HG02840 (cell line): ENCODE data around the gene UBE2D2.
A peak's percentile ranks its signal among the peaks of the same experiment; 100 is the strongest.

Source experiments
- ATAC-seq: cut with Tn5 transposase; IDR thresholded peaks from one replicate; pipeline ENCODE4 v1.9.1; 2021; ENCODE audit warnings: mild to moderate bottlenecking, moderate library complexity, moderate number of reproducible peaks; ENCODE audit not compliant: unreplicated experiment, low FRiP score

Gene UBE2D2

DNA sequence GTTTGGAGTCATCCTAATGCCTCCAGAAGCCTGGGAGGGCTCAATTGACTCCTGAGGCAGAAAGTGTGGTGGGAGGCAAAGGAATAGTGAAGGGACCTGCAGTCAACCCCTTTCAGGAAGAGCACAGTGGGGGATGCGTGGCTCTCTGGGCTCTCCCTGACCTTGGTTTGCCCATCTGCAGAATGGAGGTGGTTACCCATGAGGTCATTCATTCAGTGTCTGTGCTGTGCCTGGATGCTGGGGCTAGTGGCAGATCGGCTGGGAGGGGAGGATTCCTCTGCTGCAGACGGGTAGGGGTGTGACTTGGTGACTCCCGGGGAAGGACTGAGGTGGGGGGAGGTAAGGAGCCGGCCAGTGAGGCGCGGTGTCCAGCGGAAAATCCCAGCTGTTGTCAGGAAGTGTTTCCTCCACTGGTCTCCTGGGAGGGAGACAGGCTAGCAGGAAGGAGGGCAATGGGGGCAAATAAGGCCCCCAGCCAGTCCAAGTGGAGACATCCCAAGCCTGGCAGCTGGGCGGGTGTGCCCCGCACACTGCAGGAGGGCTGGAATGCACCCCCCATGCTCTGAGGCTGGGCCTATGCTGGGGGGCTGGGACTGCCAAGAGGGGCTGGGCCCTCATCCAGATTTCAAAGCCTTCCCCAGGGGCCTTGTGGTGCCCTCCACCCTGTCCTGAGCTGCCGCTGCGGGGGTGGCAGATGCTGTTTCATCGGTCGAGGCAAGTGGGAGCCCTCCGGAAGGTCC, 98.0 kb downstream of the UBE2D2 start:
- no peak for ATAC-seq

DNA sequence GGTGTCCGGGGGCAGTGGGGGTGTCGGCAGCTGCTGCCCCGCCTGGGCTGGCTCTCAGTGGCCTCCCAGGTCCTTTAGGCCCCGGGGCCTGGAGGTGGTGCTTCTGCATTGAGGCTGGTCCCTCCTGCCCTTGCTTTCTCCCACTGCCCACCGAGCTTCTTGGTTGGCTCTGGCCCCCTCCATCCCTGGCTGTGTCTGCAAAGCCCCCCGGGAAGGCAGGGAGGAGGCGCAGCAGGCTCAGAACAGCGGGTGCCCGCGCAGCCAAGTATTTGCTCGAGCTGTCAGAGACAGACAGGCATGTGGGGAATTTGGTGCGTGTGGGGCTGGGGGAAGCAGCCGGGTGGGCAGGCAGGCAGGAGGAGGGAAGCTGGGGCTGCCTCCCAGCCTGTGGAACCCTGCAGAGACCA, 98.6 kb downstream of the UBE2D2 start:
- no peak for ATAC-seq

DNA sequence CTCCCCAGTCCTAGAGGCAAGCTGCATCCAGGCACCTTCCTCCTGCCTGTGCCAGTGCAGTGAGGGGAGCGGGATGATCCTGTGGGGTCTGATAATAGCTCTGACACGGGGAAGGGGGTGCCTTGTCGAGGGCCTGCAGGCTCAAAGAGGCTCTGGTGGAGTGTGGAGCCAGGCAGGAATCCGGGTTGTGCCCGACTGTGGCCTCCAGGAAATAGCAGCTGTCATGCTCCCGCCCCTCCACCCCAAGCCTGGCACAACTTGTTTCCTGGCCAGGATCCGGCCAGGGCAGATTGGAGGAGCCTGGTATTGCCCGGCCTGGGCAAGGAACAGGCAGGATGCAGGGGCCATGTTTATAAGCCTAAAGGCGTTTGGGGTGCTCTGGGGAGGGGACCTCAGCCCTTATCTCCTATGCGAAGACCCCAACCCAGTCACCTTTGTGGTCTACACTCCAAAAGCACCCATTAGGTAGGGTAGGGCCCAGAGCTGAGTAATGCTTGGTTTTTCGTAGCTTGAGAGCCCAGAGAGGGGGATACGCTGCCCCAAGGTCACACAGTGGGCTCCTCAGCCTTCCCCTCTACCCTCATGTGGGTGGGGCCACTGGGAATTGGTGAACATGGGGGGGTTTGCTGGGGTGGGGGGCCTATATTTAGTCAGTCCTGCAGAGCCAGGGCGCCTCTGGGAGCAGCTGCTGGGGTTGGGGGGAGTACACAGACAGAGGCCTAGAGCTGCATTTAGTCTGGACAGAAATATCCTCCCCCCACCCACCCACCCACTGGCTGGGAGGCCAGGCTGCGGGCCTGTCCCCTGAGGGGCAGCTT, 99.2 kb downstream of the UBE2D2 start:
- ATAC-seq: no peak

DNA sequence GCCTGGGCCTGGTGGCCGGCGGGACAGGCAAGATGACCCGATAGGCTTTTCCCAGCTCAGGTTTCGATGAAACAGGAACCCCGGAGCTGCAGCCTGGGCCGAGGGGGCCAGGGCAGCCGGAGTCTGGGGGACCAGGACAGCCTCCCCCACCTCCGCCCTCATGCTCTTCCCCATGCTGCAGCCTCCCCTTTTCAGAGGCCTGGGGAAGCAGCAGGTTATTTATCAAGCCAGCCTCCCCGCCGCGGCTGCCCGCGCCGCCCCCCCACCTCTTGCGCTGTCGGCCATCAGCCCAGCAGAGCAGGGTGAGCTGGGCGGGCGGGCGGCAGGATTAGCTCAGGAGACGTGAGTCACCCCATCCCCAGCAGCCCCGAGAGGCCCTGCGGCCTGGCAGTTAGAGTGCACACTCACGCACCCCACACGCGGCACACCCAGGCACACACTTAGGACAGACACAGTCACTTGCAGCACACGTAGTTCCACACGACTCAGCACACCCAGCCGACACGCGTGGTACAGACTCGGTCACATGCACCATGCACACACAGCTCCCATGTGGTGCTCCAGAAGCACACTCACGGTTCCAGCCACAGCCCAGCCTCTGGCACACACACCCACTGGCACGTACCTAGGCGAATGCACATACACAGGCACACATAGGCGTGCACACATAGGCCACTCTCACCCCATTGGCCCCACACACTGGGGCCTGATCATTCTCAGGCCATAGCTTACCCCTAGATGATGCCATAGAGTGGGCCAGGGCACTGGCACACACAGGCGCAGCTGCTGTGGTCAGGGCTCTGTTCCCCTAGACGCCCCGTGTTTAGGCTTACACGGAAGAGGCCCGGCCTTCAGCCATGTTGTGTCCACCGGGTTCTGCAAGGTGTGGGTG, 100.0 kb downstream of the UBE2D2 start:
- no peak for ATAC-seq

DNA sequence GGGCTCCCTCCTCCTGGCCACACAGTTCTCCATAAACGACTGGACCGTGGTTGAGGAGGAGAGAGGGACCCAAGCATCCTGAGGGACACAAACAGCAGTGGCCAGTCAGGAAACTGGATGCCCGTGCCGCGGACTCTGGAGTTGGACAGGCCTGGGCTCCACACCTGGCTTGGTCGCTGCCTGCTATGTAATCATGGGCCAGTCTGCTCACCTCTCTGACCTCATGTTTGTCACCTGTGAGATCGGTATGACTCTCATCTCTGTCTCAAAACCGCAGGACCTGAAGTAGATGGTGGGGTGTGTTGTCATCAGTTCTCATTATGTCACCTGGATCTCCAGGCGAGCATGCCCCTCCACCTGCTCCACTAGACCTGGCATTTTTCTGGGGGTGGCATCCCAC, 101.5 kb downstream of the UBE2D2 start:
- no peak for ATAC-seq

DNA sequence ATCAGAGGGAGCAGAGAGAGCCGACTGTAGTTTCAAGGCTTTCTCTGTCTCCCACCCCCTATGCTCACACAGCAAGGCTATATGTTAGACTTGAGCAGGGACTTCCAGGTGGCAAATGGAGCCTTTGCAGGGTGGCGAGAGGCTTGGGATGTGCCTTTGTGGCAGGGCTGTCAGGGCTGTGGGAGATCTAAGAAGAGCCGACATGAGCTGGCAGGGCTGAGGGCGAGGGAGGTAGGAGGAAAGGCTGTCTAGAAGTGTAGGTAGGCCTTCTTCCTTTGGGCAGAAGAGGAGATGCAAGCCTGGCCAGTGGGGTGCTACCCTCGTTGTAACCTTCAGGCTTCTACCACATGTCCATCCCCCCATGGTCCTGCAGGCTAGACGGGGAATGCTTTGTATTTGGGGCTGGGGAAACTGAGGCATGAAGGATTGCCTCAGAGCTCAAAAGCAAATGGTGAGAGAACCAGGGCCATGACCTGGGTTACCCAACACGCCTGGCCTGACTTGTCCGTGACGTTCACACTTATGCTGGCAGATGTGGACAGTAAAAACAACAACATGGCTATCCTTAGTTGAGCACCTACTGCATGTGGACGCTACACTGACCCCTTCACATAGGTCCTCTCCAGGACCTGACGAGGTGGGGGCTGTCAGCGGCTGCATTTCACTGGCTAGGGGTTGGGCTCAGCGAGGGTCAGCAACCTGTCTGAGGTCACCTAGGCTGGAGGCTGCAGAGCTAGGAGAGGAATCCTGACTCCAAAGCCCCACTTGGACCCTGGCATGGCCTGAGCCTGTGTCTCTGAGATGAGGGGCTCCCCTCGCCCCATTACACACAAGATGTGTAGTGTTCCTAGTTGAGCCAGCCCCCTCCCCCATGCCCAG, 102.3 kb downstream of the UBE2D2 start:
- ATAC-seq: no peak

DNA sequence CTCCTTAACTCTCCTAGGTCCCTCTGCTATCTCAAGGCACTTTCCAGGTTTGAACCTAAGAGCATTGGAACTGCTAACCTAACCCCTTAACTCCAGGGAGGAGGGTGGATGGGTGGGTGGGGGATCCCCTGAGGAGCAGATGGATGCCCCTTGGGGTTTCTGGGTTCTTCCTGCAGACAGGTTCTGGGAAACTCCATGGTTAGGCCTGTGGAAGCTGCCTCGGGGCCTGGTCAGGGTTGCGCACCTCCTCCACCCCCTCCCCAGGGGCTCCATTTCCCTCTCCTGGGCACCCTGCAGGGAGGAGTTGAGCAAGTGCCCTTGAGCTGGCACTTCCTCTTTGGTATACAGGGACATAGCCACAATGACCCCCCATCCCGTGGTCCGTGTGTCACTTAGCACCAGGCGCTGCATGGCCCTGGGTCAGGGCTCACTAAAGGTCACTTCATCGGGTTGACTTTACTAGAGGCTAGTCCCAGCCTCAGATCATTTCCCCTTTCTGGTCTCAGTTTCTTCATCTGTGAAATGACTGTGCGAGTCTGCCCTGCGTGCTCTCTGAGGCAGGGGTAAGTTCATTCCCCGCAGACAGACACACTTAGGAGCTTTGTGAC, 103.1 kb downstream of the UBE2D2 start:
- ATAC-seq: peak; percentile 44

DNA sequence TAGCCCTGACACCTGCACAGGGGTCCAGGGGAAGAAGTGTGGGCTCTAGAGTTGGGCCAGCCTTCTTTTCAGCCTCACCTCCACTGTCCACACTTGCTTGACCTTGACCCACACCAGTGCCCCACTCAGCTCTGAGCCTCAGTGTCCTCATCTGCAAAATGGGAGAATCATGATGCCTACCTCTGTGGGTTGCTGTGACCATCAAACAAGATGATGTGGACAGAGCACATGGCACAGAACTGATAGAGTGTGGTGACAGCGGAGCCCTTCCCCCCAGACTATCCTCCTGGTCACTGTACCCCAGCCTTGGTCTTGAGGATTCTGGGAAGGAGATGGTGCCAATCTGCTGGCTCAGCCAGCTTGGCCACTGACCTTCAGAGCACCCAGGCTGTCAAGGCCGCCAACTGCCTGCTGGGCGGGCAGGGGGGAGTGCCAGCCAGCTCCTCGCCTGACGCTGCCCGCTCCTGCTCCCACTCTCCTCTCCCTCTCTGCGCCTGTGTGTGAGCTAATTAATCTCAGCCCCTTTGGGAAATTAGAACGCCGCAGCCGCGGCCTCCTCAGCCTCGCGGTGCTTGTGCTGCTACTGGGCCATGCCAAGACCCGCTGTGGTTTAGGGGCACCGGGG, 103.7 kb downstream of the UBE2D2 start:
- ATAC-seq: no peak

DNA sequence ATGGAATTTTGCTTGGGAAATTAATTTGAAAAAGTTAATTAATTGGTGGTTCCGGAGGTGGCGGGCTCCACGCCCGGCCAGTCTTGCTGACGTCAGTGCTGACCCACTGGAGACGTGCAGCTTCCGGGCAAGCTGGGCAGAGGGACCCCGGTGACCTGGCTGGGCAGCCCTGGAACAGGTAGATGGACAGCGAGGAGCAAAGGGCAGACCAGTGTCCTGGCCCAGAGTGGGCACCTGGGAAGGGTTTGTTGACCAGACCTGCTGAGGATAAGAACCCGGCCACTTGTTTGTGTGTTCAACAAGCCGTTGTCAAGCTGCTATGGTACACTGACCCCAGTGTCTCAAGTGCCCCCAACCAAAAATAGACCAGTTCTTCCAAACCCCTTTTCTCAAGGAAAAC, 104.5 kb downstream of the UBE2D2 start:
- ATAC-seq: no peak

DNA sequence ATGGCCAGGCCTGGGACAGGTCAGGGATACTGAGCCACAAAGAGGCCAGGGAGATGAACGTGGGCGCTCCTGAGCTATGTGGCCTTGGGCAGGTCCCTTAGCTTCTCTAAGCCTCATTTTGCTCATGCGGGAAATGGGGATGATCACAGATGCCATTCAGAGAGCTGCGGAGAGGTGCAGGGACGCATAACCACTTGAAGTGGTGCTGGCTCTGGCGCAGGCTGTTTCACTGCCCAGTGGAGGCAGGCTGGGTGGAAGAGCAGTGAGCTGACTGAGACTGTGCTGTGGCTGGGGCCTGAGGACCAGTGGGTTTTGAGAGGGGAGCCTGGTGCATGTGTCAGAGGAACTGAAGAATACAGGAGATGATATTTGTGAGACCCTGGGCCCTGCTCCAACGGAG, 105.4 kb downstream of the UBE2D2 start:
- no peak for ATAC-seq

DNA sequence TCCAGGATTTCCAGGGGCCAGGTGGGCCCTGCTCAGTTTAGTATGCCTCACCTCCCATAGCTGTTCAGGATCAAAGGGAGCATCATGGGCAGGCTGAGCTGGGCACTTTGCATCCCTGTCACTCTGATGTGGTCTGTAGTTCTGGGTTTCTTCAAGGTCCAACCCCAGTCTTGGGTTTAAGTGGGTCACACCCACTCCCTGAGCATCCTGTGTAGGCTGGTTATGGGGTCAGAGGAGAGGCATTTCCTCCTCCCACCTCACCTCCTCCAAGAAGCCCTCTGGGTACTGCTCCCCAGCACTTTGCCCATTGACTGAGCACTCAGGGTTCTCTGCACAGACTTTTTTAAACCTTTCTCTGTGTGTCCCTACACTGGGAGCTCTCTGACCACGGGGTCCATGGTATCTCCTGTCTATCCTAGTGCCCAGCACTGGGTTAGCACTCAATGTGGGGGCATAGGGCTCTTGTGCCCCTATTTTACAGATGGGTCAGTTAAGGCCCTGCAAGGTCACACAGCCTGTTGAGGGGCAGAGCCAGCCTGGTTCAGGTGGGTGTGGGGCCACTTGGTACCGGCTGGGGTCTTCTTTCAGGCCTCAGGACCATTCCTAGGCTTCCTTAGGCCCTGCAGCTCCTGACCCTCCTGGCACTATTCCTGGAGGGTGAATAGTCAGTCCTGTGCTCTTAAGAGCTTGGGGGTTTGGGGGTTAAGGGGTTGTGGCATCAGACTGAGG, 106.0 kb downstream of the UBE2D2 start:
- no peak for ATAC-seq

DNA sequence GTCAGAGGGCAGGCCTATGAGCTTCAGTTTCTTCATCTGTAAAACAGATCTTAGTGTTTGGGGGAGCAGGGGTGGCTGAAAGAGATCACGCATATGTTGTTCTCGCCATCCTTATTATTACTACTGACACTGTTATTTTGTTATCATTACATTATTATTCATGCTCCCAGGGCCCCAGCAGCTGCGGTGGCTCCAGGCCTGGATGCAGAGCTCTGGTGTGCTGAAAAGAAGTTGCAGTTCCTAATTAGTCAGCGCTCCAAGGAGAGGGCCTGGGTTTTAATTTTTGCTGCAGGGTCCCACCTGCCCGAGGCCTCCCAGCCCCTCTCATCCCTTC, 106.6 kb downstream of the UBE2D2 start:
- no peak for ATAC-seq

DNA sequence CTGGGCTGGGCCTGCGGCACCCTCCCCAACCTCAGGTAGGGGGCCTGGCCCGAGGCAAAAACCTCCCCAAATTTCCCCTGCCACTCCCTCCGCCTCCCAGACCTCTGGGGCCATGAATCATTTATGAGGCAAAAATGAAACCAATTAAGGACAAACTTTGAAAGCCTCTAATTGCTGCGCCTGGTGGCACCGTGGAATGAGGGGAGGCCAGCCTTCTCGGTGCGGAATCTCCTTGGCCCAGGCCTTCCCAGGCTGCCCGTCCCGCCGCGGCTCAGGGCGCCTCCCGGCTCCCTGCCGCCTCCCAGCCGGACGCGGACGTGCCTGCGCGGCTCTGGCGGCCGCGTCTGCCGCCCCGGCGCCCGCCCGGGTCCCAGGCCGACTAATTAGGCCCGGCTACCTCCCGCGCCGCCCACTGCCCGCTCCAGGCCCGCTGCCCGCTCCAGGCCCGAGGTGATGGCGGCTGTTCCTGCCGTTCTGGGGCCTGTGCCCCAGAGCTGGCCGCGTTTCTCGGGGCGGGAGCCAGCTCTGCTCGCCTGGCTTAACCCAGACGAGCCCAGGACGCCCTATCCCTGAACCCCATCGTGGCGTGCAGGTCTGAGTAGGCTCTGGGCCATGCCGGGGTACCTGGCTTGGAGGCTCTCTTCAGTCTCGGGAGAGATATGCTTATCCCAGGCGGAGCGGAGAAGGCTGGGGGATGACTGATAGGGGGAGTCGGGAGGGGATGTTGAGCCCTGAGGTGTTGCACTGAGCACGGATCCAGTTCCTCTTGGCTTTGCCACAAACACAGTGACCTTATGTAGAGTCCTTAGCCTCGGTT, 107.1 kb downstream of the UBE2D2 start:
- no peak for ATAC-seq

DNA sequence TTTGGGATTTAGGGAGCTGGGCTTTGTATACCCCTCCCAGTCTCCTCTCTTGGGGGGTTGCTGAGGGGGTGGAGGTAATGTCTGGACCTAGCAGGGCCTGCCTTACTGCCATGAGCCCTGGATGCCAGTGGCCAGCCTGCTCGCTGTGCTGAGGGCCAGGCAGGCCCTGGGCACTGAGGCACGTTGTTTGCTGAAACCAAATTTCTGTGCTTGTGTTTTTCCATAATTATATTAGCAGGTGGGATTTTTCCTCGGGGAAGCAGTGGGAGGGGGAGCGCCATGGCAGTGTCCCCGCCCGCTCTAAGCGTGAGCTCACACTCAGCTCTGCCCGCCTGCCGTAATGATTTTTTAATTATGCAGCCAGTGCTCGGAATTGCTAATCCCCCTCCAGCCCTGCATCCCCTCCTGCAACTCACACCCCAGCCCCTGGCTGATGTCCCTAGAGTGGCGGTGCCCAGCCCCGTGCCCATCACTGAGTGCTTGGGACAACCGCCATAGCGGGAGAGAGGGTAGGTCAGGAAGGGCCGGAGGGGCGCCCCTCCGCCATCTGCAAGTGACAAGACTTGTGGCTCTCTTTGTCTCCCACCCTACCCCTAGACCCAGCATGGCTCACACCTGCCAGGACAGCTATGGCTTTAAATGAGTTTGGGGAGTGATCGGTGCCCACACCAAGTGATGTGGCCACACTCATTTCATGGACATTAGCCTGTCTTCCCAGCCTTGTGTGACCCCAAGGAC, 108.0 kb downstream of the UBE2D2 start:
- no peak for ATAC-seq

DNA sequence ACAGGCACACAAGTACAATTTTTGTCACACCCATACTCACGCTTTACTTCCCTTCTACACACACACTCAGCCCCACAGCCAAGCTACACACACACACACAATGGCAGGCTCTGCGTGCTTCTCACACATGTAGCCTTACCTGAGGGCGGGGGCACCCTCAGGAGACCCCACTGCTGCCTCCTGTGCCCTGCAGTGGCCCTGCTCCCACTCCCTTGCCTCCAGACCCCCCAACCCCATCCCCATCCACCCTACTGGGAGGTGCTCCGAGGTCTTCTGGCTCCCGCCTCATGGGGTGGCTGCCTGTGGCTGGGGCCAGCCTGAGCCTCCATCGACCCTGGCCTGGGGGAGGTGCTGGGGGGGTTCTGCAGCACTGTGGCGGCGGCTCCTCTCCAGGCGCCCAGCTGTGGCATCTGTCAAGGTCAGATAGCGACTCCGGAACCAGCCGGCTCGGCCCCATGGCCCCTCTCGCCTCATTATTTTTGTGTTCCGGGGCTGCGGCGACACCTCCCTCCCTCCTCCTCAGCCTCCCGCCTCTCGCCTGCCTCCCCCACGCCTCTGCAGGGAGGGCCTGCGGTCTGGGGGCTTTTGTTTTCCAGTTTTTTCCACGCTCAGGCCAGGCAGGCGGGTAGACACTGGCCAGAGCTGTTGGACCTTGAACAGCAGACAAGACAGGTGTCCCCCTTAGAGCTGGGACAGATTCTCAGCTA, 108.7 kb downstream of the UBE2D2 start:
- ATAC-seq: peak; percentile 32

DNA sequence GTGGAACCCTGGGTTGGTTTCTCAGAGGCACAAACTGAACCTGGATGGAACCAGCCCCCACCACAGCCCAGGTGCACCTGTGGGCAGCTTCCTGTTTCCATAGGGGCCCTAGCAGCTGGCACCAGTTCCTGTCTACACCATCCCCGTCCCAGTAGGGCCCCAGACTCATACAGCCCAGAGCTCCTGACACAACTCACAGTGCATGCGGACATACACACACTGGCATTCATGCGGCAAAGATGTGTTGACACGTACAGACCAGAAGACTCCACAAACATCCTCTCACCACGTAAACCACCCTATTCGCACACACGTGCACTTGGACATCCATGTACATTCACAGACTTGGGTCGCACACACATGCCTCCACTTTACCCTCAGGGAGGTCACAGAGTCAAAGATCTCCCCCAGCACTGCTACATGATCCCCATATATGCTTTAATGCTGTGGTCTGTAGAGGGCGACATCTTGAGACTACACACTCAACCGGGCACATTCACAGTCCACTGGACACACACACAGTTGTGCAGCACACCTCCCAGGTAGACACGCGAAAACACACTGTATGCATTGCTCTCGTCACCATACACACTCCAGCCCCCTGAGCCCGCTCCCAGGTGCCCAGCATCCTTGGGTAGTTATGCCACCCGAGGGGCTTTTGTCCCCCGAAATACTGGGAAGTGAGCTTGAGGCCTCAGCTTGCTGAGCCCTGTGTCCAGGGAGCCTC, 109.4 kb downstream of the UBE2D2 start:
- ATAC-seq: peak; percentile 39
